Measurements from ENCODE around the gene ACADM.
"Not testable (repeated sequence)": the region's sequence is repeated elsewhere in the genome, so short reads cannot be mapped to it uniquely, and the experiment has no call there.

GRCh38 chr1:75780183-75780582, 55.7 kb downstream of the ACADM start:
- TF ChIP-seq CTCF (IDR thresholded peaks at IDR 0.05; ENCODE audit: low read length); EZH2 (optimal IDR thresholded peaks at IDR 0.05; ENCODE audit: low read depth, low read length); EZH2phosphoT487 (IDR thresholded peaks at IDR 0.05; ENCODE audit: low read length): not testable (repeated sequence)

Data from MM.1S (cell line).